Caki2 (cell line): ENCODE results near the gene NUMA1. TPM values are rescaled to one million over a fixed set of nuclear protein-coding genes. Genes with fewer than 3 reads are reported as not detected.

Source experiments
- DNase-seq: peaks from one replicate; pipeline ENCODE4 v3.0.0-alpha.2; 2015; ENCODE audit warnings: low read depth
- in situ Hi-C: cut with HindIII; loops from 2 replicates; pipeline ENCODE4 v1.10.0; 2016; ENCODE audit warnings: low sequenced_read_pairs, low pct_unique_long_range_greater_than_20kb, mixed read lengths
- total RNA-seq: library from RNA; depleted of rRNA; stranded (reverse); fragments of >200 nt; shearing (Covaris generic); gene quantifications from 2 replicates; pipeline ENCODE4 v1.2.3, GENCODE V29; 2014; ENCODE audit warnings: low replicate concordance

The NUMA1 gene
- total RNA-seq, 1 experiment from 2014 or later = 81.0 TPM

DNA sequence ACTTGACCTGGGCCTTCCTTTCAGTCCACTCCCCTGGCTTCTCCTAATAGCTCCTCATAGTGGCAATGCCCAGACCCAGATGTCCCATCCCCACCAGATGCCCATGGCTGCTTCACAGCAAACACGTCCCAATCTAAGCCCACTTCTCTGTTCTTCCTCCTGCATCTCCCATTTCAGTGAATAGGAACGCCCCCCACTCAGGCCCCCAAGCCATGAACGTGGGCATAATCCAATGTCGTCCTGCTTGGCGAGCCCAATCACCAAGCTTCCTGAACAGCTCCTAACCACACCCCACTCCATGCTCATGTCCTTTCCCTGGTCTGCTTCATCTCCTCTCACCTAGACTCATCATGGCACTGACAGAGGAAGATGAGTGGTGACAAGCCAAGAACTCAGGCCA, 72.8 kb downstream of the NUMA1 start:
- in situ Hi-C loops = no loop called here
- DNase-seq = no peak

DNA sequence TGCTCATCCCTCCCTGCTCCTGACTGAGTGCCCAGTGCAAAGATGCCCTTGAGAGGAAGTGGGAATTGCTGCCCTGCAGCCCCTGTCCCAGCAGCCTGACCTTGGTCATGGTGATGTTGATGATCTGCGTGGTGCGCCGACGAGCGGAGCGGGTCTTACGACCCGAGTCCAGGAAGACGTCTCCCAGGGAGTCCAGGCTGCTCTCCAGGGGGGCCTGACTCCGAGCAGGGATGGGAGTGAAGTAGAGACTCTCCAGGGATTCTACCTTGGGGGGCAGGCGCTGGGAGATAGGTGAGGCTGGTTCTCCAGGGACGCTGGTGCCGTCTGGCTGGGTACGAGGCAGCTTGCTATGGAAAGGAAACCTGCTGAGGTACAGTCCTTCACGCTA, 73.3 kb downstream of the NUMA1 start:
- in situ Hi-C loops = no loop called here
- DNase-seq = no peak

DNA sequence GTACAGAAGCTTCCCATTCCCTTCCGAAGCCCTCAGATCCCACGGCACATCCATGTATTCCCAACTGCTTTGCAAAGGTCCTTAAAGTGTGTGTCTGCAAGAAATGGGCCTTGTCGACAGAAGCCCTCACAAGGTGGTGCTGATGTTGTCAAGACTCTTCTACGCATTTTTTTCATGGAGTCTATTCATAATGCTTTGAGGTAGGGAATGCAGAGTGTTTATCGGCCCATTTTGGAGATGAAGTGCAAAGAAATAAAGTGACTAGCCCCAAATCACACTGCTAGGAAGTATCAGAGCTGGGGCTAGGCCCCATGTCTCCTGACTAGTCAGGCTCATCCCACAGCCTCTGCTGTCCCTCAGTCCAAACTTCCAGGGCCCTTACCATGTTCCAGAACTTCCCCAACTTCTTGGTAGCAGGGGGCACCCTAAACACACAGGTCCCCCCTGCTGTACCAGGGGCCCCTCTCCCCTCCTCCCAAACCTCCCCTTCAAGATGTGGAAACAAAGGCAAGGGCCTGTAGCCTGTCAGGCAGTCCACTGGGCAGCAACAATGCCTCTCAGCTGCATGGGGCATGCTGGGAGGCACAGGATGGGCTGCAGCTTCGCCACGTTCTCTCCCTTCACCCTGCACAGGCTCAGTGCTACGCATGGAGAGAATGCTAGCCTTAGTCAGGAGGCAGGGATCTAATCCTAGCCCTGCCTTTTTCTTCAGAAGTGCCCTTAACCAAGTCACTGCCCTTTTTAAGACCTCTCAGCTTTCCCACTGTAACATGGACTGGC, 73.8 kb downstream of the NUMA1 start:
- DNase-seq = no peak
- in situ Hi-C loops = no loop called here

DNA sequence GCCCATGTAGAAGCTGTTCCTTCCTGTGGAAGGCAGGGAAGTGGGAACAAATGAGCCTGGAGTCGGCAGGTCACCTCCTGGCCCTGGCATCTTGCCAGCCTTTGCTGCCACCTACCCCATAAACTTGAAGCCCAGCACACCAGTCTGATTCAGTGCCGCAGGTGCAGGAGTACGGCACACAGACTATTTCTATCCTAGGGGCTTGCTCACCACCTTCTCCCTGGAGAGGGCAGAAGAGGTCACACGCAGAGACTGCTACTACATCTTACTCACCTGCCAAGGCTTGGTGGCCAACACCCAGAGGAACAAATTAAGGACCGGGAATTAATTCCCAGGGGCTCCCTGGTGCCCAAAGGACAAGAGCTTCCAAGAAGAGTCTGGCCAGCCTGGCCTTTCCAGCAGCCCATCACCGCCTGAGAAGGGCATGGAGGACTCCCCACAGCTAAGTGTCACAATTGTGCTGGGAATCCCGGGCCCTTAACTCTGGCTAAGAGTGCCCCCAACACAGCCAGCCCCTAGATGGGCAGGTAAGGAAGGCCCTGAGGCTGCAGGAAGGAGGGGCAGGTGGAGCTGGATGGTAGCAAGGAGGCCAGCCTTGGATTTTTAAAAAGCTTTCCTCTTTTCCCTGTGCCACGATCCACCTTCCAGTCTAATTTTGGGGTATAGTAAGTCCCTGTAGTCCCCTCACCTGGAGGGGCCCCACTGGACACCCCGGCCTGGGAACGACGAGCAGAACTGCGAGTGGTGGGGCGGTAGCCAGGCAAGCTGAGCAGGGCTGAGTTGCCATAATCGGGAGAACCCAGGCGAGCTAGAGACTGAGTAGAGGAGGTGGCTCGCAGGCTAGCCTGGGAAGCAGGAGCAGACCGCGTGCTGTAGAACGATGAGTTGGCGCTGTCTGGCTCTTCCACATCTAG, 74.7 kb downstream of the NUMA1 start:
- in situ Hi-C loops = no loop called here
- DNase-seq = no peak

DNA sequence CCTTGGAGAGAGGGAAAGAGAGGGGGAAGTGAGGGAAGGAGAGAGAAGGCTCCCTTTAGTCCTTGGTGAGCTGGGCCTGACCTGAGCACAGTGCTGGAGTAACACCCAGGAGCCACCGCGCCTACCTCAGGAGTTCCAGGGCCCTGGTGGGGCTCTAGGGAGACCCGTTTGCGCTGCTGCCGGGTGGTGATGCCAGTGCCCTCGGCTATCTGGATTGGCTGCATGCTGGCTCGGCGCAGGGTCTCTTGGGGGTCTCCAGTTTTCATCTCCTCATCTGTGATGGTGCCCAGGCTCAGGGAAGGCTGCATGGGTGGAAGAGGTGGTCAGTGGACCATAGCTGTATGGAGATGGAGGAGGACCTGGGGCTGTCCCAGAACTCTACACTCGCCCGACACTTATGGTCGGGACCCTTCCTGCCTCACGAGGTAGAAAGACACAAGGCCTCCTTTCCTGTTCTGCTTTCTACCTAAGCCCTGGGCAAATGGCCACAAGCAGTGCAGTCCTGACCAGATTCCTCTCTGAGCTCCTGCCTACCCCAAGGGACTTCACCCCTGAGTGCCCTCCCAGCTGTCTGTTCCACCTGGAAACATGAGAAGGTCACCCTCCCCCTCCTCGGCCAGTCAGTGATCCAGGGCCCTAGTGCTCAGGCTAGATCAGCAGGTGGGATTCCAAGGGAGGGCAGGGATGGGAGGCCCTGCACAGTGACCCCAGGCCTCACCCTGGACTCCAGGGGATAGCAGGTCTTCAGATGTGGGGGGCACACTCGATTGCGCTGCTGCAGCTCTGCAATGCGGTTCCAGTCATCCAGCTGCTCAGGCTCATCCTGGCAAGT, 75.6 kb downstream of the NUMA1 start:
- in situ Hi-C loops = no loop called here
- no peak for DNase-seq

DNA sequence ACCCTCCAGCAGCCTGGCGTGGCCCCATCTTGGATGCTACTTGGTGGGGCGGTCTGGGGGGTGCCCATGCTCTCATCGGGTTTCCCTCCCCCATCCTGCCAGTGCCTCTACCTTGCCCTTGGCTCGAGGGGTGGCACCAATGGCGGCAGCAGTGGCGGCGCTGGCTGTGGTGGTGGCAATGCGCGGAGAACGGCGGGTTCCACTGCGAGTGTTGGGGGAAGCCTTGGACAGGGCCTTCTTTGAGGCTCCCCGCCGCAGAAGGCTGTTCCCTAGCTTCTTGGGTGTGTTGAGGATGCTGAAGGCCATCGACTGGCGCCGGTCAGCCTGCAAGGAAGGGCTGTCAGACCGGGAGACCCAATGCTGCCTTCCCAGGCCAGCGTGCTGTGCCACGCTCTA, 76.6 kb downstream of the NUMA1 start:
- DNase-seq = no peak
- in situ Hi-C loops = no loop called here

DNA sequence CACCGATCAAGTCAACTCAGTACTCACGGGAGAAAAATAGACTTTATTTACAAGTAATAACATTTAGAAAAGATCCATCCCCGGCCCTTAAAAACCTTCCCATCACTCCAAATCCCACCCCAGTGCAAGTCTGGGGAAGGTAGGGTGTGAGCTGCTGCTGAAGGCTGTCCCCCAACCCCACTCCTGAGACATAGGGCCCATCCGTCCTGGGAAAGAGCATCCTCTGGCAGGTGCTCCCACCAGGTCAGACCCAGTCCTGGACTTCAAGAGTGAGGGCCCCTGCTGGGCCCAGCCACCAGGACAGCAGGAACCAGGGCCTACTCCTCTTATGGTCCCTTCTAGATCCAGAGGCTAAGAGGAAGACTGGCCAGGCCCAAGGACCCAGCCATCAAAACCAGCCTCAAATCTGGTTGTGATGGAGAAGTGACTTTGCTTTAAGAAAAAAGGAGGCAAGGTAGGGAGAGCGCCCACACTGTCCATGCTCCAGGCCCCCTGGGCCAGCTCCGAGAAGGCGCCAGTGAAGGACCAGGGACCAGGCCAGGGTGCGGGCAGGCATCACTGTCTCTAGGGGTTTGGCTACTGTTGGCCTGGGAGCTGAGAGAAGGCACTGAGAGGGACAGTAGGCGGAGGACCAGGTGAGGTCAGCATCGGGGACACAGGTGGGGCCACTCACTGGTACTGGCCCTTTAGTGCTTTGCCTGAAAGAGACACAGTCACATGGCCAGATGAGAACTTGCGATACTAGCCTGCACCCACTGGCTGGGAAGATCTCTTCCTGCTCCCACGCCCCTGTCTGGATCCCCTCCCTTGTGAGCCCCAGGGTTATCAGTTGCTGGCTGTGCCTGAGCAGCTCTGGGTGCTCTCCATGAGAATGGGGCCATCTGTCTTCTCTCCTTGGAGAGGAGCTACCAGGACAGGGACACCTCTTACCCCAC, 77.2 kb downstream of the NUMA1 start:
- in situ Hi-C loops = no loop called here
- no peak for DNase-seq

DNA sequence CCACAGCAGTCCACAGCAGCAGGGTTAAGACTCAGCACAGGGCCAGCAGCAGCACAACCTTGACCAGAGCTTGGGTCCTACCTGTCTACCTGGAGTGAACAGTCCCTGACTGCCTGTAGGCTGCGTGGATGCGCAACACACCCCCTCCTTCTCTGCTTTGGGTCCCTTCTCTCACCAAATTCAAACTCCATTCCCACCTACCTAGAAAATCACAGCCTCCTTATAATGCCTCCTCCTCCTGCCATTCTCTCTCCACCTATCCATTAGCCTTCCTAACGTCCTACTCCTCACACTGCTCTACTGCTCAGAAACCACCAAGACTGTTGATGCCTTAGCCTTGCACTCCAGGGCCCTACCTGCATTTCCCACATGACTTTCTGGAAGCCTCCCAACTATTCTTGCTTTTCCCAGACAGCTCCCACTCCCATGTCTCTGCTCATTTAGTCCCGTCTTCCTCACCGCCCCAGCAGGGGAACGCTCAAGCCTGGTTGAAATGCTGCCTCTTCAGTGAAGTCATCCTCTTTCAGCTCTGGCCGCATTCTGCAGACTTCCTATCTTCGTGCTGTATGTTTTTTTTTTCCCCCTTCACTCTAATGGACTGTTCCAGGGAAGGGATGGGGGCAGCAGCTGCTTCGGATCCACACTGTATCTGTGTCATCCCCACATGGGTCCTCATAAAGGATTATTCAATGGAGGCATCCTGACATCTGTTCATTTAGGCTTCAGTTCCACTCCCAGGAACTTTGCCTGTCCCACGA, 78.3 kb downstream of the NUMA1 start:
- no peak for DNase-seq
- in situ Hi-C loops = no loop called here

DNA sequence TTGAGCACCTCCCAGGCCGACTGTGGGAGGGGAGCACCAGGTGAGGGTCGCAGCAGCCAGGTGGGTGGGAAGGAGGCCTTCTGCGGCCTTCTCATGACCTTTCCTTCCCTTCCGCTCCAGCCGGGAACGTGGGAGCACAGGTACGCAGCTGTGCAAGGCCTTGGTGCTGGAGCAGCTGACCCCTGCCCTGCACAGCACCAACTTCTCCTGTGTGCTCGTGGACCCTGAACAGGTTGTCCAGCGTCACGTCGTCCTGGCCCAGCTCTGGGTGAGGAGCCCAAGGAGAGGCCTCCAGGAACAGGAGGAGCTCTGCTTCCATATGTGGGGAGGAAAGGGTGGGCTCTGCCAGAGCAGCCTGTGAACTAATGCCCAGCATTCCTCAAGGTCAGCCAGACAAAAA, 79.1 kb downstream of the NUMA1 start:
- in situ Hi-C loops = no loop called here
- DNase-seq = no peak

DNA sequence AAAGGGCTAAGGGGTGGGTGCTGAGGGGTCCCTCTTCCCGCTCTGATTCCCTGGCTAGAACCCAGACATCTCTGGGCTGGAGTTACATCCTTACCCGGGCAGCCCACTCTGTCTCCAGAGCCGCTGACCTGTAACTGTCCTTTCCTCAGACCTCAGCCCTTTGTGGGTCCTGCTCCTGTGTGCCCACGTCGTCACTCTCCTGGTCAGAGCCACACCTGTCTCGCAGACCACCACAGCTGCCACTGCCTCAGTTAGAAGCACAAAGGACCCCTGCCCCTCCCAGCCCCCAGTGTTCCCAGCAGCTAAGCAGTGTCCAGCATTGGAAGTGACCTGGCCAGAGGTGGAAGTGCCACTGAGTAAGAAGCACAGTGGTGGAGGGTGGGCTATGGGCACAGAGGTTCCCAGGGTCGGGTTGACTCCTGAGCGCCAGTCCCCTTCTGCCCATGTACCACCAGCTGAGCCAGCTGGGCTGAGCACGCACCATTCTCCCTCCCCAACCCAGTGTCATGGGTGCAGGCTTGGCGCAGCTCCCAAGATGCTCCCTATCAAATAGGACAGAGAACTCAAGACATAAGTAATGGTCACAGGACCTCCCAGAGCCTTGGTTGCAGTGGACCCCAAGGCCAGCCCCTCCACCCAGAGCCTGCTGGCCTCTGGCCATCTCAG, 80.0 kb downstream of the NUMA1 start:
- in situ Hi-C loops = no loop called here
- DNase-seq = no peak

DNA sequence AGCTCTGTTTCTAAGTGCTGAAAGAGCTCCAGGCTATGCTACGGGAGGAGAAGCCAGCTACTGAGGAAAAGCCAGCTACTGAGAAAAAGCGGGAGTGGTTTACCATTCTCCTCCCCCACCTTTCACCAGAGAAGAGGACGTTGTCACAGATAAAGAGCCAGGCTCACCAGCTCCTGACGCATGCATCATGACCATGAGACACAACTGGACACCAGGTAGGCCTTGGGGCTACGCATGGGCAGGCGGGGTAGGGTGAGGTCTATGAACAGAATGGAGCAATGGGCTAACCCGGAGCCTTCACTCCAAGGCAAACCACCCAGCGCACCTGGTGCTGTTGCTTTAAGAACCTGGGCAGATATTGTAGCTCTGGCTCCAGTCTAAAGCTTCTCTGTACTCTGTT, 80.5 kb downstream of the NUMA1 start:
- in situ Hi-C loops = no loop called here

DNA sequence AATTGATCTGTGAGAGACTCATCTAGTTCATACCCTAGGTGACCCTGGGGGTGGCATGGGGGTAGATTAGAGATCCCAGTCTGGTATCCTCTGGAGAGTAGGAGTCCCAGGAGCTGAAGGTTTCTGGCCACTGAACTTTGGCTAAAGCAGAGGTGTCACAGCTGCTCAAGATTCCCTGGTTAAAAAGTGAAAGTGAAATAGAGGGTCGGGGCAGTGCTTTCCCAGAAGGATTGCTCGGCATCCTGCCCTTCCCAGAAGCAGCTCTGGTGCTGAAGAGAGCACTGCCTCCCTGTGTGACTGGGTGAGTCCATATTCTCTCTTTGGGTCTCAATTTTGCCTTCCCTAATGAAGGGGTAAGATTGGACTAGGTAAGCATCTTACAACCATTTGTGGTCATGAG, 81.0 kb downstream of the NUMA1 start:
- in situ Hi-C loops = no loop called here
- DNase-seq = no peak

More for the DNA sequence above, 80.5 kb downstream of the NUMA1 start:
- DNase-seq = no peak

DNA sequence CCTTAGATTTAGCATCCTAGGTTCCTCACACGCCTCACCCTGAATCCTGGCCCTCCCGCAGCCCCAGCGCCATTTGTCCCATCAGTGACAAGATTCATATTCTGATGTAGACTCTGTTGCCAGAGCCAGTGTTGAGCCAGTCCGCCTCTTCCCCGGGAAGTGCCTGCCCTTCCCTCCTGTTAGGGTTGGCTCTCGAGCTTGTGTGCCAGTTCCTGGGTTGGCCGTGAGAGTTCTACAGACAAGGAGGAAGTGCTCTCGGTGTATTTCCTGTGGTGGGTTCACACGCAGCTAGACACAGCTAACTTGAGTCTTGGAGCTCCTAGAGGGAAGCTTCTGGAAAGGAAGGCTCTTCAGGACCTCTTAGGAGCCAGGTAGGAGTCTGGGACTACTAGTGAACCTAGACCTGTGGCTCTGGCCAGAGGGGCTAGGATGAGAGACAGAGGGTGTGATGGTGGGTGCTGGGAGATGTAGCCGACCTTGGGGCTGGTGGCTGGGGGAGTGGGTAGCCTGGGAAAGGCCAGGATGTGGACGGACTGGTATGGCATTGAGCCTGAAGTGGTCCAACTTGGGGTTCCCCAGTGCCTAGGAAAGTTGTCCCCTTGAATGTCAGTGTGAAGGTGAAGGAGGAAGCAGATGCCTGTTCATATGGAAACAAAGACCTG, 81.6 kb downstream of the NUMA1 start, which contains the start of gene IL18BP:
IL18BP (plus strand) TSS at position 261 of the 662 bp plus-strand sequence. CDS start 1,076 bp downstream, outside the sequence.
- in situ Hi-C loops = no loop called here
- DNase-seq = no peak

DNA sequence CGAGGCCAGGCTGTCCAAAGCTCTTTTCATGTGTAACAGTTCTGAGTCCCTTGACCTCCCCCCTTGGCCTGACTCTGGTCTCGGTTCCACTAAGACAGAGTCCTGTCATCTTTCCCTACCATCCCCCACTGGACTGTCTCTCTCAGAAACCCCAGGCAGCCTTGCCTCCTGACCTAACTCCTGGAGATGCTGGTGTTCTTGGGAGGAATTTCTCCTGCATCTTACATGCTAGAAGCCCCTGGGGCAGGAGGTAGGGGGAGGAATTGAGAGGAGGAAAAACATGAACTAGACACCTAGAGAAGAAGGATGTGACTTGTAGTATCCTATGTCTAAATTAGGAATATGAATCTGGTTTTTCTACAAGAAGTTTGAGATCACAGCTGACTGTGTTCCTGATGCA, 82.3 kb downstream of the NUMA1 start:
- in situ Hi-C loops = no loop called here
- no peak for DNase-seq

DNA sequence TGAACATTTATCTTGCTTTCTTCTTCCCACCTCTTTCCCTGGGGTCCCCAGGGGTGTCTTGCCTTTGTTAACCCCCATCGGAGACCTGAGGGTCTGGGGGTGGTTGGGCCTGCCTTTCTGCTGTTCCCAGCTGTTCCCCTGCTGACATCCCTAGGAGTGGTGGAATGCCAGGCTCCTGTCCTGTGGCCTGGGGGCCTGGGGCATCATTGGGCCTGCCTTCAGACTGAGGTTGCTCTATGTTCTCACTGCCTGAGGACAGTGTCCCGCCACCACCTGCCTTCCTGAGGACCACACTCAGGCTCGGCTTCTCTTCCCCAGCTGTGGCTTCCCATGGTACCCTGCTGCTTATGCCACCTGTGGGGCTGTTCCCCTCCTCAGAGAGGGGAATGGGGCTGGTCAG, 82.7 kb downstream of the NUMA1 start:
- DNase-seq = no peak
- in situ Hi-C loops = no loop called here

DNA sequence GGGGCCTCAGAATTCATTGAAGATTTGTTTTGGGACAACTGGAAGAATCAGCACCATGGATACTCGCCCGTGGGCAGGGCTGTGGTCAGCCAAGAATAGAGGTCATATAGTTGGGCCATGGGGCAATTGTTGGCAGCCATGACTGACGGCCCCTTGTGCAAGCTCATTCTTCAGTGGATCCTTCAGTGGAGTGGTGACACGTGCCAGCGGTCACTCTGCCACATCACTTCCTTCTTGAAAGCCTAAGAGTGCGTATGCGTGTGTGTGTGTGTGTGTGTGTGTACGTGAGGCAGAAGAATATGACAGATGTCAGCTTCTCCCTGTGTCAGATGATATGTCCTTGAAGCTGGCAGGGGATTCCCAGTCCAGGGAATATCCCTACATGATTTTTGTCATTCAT, 83.4 kb downstream of the NUMA1 start:
- in situ Hi-C loops = no loop called here

More for the DNA sequence above, 83.4 kb downstream of the NUMA1 start:
- no peak for DNase-seq
